ENCODE measurements around the gene IL36RN.

IL36RN gene

DNA sequence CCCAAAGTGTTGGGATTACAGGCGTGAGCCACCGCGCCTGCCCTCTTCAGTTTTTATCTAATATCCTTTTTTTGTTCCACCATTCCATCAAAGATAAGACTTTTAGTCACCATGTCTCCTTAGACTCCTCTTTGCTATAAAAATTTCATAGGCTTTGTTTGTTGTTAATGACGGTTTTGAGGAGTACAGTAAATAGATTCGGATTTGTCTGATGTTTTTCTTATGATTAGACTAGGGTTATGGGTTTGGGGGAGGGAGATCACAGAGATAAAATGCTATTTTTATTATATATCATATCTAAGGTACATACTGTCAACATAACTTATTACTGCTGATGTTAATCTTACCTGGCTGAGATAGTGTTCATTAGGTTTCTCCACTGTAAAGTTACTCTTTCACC, 12.5 kb upstream of the IL36RN start:
- no peak overlapping the region for H3K4me3 ChIP-seq (ENCODE audit: low read depth, low read length)

DNA sequence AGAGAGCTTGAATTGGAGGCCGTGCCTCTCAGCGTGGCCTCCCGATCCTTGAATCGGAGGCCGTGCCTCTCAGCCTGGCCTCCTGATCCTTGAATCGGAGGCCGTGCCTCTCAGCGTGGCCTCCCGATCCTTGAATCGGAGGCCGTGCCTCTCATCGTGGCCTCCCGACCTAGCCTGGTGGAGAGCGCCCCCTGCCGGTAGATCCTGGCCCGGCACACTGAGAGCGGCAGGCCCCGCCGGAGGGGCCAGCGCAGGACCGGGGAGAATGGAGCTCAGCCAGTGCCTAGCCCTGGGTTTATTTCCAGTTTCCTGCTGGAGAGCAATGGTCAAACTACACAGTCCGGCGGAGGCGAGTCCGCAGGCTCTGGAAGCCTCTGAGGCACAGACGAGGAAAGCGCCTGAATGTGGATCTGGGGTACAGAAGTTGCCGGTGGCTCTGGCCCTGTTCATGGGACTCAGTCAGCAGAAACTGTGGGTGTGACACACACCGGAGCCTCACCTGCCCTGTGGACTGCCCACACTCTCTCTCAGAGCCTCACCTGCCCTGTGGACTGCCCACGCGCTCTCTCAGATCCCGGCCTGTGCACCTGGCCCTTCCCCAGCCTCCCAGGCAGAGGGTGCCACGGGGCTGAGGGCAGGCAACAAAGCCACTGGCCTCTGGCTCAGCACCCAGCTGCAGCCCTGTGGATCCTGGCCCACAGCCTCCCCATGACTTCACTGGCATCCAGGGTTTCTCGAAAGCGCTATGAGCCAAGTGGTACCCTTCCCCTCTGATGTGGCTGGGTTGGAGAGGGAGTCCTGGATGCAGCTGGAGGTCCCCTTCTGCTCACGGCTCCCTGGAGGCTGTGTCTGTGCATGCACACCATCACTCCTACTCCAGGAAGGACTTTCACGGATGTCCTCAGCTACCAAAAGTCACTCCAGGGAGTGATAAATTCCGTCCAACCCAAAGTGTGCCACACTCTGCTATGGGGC, 7.8 kb upstream of the IL36RN start:
- no peak overlapping the region for H3K4me3 ChIP-seq (ENCODE audit: low read depth, low read length)

- H3K4me3 ChIP-seq (ENCODE audit: low read depth, low read length), result no peak within 1 kb of the TSS
Measured at GRCh38 chr2:113052396-113052917, 6.5 kb upstream of the IL36RN start, which contains the start of gene IL36B. Gene IL36B (minus strand): TSS chr2:113052867.

- no peak overlapping the region for H3K4me3 ChIP-seq (ENCODE audit: low read depth, low read length)
Measured at GRCh38 chr2:113053666-113054065, 5.3 kb upstream of the IL36RN start.

DNA sequence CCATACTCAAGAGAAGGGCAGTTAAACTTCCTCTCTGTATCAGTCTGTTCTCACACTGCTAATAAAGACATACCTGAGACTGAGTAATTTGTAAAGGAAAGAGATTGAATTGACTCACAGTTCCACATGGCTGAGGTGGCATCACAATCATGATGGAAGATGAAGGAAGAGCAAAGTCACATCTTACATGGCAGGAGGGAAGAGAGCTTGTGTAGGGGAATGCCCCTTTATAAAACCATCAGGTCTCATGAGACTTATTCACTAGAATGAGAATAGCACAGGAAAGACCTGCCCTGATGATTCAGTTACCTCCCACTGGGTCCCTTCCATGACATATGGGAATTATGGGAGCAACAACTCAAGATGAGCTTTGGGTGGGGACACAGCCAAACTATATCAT, 4.9 kb upstream of the IL36RN start:
- H3K4me3 ChIP-seq (ENCODE audit: low read depth, low read length), result no peak overlapping the region

DNA sequence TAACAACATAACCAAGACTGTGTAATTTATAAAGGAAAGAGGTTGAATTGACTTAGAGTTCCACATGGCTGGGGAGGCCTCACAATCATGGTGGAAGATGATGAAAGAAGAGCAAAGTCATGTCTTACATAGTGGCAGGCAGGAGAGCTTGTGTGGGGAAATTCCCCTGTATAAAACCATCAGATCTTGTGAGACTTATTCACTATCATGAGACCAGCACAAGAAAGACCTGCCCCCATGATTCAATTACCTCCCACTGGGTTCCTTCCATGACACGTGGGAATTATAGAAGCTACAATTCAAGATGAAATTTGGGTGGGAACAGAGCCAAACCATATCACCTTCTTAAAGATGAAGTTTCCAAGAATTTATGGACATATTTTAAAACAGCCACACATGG, 2.5 kb upstream of the IL36RN start:
- H3K4me3 ChIP-seq (ENCODE audit: low read depth, low read length), result no peak overlapping the region

DNA sequence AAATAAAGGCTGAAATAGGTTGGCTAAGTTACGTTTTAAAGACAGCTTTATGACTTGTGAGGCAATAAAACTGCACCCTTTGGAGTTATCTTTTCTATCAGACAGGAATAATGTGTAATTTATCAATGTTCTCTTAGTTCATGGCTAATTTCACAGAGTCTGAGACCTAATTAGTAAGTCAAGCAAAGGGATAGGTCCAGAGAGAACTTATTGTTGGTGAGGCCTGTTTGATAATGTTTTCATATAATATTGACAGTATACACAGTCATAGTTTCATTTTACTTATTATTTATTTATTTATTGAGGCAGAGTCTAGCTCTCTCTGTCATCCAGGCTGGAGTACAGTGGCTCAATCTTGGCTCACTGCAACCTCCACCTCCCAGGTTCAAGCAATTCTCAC, 1.9 kb upstream of the IL36RN start:
- no peak overlapping the region for H3K4me3 ChIP-seq (ENCODE audit: low read depth, low read length)

DNA sequence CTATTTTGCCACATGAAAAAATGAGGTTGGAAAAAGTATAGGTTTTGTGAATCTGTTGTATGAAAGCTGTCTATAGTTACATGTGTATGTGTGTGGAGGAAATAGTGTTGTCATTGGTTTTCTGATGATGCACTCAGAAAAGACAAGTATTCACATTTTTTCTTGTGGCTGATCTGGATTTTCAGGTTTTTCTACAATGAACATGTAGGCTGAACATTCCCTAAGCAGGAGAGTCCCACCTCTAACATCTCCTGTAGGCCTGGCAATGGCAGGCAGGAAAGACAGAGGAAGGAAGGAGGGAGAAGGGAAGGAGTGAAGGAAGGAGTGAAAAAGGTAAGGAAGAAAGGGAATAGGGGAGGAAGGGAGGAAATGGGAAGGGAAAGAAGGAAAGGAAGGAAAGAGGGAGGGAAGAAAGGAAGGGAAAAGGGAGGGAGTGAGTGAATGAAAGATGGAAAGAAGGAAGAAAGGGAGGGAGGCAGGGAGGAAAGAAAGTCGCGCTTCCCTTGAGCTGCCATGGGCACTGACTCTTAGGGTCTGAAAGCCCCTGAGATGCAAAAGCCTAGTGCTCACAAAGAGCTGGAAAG, 495 bp upstream of the IL36RN start:
- H3K4me3 ChIP-seq (ENCODE audit: low read depth, low read length), result no peak overlapping the region

GRCh38 chr2:113060396-113060795, 1.4 kb downstream of the IL36RN start:
- no peak overlapping the region for H3K4me3 ChIP-seq (ENCODE audit: low read depth, low read length)

DNA sequence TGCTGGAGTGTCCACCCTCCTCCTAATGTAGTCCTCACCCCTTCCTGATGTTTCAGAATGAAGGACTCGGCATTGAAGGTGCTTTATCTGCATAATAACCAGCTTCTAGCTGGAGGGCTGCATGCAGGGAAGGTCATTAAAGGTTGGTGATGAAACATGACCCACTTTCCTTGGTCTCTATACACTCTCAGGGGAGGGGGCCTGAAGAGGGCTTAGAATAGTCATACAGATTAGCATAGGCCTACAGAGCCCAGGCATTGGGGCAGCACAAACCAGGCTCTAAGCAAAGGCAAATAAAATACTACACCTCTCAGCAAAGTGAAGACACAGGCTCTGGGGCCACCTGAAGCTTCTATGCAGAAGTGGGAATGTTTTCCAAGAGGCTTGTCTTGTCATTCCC, 1.8 kb downstream of the IL36RN start:
- H3K4me3 ChIP-seq (ENCODE audit: low read depth, low read length), result no peak overlapping the region

DNA sequence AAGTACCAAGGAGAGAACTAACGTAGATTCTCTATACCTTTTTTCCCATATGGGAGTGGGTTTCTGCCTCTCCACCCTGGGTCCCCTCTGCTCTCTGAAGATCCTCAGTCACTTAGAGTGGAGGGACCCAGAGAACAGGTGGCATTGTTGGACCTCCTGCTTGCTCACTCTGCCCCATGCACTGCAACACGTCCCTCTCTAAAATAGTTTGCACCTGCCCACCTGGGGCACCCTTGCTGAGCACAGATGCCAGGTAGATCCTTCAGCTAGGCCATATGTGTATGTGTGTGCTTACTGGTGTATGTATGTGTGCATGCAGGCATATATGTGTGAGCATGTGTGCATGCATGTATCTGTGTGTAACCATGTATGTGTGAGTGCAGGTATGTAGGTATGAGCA, 2.2 kb downstream of the IL36RN start:
- H3K4me3 ChIP-seq (ENCODE audit: low read depth, low read length), result no peak overlapping the region

DNA sequence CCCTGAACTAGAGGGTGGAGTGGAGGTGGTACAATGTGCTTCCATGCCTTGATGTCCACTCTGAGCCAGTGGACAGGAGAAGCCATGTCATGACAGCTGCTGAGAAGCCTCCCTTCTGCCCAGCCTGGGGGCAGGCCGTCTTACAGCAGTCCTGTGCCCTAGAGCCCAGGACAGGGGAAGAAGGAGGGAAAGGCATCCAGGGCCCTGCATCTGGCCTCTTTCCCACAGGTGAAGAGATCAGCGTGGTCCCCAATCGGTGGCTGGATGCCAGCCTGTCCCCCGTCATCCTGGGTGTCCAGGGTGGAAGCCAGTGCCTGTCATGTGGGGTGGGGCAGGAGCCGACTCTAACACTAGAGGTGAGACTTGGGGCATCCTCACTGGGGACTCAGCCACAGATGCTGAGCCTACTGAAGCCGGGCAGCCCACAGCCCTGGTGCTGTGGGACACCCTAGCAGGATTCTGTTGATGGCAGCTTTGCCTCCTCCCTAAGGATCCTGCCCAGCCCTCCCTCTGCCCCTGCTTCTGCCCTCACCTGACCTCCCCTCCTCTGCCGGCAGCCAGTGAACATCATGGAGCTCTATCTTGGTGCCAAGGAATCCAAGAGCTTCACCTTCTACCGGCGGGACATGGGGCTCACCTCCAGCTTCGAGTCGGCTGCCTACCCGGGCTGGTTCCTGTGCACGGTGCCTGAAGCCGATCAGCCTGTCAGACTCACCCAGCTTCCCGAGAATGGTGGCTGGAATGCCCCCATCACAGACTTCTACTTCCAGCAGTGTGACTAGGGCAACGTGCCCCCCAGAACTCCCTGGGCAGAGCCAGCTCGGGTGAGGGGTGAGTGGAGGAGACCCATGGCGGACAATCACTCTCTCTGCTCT, 3.1 kb downstream of the IL36RN start:
- no peak overlapping the region for H3K4me3 ChIP-seq (ENCODE audit: low read depth, low read length)

DNA sequence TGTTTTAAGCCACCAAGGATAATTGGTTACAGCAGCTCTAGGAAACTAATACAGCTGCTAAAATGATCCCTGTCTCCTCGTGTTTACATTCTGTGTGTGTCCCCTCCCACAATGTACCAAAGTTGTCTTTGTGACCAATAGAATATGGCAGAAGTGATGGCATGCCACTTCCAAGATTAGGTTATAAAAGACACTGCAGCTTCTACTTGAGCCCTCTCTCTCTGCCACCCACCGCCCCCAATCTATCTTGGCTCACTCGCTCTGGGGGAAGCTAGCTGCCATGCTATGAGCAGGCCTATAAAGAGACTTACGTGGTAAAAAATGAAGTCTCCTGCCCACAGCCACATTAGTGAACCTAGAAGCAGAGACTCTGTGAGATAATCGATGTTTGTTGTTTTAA, 5.3 kb downstream of the IL36RN start:
- H3K4me3 ChIP-seq (ENCODE audit: low read depth, low read length), result no peak overlapping the region

GRCh38 chr2:113064898-113065297, 5.9 kb downstream of the IL36RN start:
- H3K4me3 ChIP-seq (ENCODE audit: low read depth, low read length), result no peak overlapping the region

DNA sequence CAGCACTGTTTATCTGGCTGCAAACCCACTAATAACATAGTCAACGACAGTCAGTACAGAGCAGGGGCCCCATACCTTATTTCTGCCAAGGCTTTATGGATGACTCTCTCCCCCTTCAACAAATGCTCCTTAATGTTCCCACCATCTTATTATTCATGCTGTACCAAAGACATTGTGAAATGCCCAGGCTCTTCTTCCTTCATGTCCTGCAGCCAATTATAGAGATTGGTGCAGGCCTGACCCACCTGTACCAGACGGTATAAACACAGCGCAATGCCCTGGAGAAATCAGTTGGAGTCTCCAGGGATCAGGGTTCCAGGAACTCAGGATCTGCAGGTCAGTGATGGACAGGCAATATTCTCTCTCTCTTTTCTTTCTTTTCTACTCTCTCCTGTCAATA, 8.7 kb downstream of the IL36RN start, which contains the start of gene IL1F10:
IL1F10 (plus strand) TSS at position 290 of the 400 bp plus-strand sequence. CDS start 4,769 bp downstream, outside the sequence.
- H3K4me3 ChIP-seq (ENCODE audit: low read depth, low read length), result no peak within 1 kb of the TSS

DNA sequence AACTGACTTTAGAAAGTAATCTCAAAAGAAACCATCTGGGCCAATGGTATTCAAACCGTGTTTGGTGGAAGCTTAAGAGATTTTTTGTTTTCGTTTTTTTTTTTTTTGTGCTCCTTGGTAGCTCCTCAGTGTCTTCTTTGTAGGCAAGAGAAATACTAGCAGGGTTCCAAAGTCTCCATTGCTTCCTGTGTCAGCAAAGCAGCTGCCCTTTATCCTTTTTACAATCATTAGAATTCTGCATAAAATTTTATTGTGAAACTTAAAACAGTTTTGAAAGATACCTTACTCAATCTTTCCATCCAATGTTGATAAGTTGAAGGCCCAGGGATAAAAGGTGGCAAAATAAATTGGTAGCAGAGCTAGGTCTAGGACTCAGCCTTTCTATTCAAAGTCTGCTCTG, 9.3 kb downstream of the IL36RN start:
- no peak overlapping the region for H3K4me3 ChIP-seq (ENCODE audit: low read depth, low read length)

DNA sequence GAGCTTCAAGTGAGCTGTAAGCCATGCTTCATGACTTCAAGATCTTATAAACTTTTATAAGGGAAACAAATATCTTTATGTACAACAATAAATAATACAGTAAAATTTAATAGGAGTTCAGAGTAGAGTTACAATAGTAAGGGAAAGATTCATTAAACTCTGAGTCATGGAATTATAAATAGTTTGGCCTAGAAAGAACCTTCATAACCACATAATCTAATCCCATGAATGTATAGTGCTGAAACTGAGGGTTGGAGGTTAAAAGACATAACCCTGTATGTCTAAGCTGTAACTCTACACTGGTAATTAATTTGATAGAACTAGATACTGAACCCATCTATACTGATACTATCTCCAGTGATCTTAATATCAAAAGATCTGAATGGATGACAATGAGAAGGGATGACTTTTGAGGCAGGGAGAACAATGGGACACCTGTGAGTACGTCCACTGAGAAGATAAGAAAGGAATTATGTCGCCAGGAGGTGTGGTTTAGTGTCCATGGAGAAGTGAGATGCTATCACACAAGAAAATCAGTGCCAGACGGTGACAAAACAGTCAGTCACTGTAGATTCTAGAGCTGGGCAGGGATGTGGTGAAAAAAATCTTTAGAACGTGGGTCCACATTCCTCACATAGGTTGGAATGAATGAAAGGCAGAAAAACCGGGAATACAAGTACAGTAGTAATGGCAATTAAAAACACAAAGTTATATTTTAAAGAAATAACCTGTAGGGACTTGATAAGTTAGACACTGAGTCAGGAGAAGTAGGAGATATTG, 9.9 kb downstream of the IL36RN start:
- H3K4me3 ChIP-seq (ENCODE audit: low read depth, low read length), result no peak overlapping the region

- no peak overlapping the region for H3K4me3 ChIP-seq (ENCODE audit: low read depth, low read length)
Measured at GRCh38 chr2:113069676-113070605, 10.9 kb downstream of the IL36RN start.

GRCh38 chr2:113070606-113070975, 11.6 kb downstream of the IL36RN start:
- H3K4me3 ChIP-seq (ENCODE audit: low read depth, low read length), result no peak overlapping the region
